HepG2 (cell line): ENCODE results near the gene NDOR1. TPM values are rescaled to one million over a fixed set of nuclear protein-coding genes. Genes with fewer than 3 reads are reported as not detected.
A peak's percentile ranks its signal among the peaks of the same experiment; 100 is the strongest.

Experiments
- CCDC6 ChIP-seq: sonication (generic); formaldehyde crosslinking; IDR thresholded peaks from 2 replicates; pipeline ENCODE4 v1.8.1; 2022; ENCODE audit warnings: mild to moderate bottlenecking, missing genetic modification reagents, moderate library complexity
- CREM ChIP-seq, 2 experiments: sonication (generic) in 1 of 2; formaldehyde crosslinking in 1 of 2; IDR thresholded peaks; 2 replicates each; pipeline versions ENCODE4 v1.4.0 to v1.6.1; 2016 to 2020; ENCODE audit warnings: antibody characterized with exemption in 1 of 2, mild to moderate bottlenecking in 1 of 2, missing genetic modification reagents in 1 of 2
- HDAC6 ChIP-seq: fragments of 200-600 bp; sonication (generic); IDR thresholded peaks from 2 replicates; pipeline ENCODE4 v1.7.0; 2017; ENCODE audit warnings: mild to moderate bottlenecking, antibody characterized with exemption, low read length, low read depth
- MXD4 ChIP-seq: IDR thresholded peaks from 2 replicates; pipeline ENCODE4 v1.6.1; 2016; ENCODE audit warnings: mild to moderate bottlenecking, missing biosample characterization, missing genetic modification reagents
- NFE2L1 ChIP-seq: sonication (generic); formaldehyde crosslinking; IDR thresholded peaks from 2 replicates; pipeline ENCODE4 v1.4.0; 2020; ENCODE audit warnings: missing genetic modification reagents, mild to moderate bottlenecking, borderline replicate concordance
- NFYC ChIP-seq: IDR thresholded peaks from 2 replicates; pipeline ENCODE4 v1.6.1; 2016; ENCODE audit warnings: missing genetic modification reagents, missing compliant biosample characterization
- PRPF4 ChIP-seq: fragments of 200-400 bp; formaldehyde crosslinking; IDR thresholded peaks from 2 replicates; pipeline ENCODE4 v1.6.1; 2016; ENCODE audit warnings: low read length, low read depth; ENCODE audit not compliant: poor library complexity, severe bottlenecking
- RARA ChIP-seq: IDR thresholded peaks from 2 replicates; pipeline ENCODE4 v1.6.1; 2016; ENCODE audit warnings: missing genetic modification reagents, missing compliant biosample characterization
- SP2 ChIP-seq: sonication (generic); formaldehyde crosslinking; IDR thresholded peaks from 2 replicates; pipeline ENCODE4 v1.5.1; 2020; ENCODE audit warnings: mild to moderate bottlenecking, missing genetic modification reagents
- ZNF17 ChIP-seq: sonication (generic); formaldehyde crosslinking; IDR thresholded peaks from 2 replicates; pipeline ENCODE4 v1.5.0; 2020; ENCODE audit warnings: mild to moderate bottlenecking, missing genetic modification reagents
- ZNF224 ChIP-seq: sonication (generic); formaldehyde crosslinking; IDR thresholded peaks from 2 replicates; pipeline ENCODE4 v1.5.0; 2020; ENCODE audit warnings: mild to moderate bottlenecking, missing genetic modification reagents
- ZNF235 ChIP-seq: sonication (generic); formaldehyde crosslinking; IDR thresholded peaks from 2 replicates; pipeline ENCODE4 v1.8.1; 2023; ENCODE audit warnings: mild to moderate bottlenecking, missing genetic modification reagents, borderline replicate concordance
- ZNF510 ChIP-seq: sonication (generic); formaldehyde crosslinking; IDR thresholded peaks from 2 replicates; pipeline ENCODE4 v1.4.0; 2020; ENCODE audit warnings: low read depth, mild to moderate bottlenecking, missing genetic modification reagents
- ZNF570 ChIP-seq: sonication (generic); formaldehyde crosslinking; IDR thresholded peaks from 2 replicates; pipeline ENCODE4 v1.4.0; 2020; ENCODE audit warnings: mild to moderate bottlenecking, missing genetic modification reagents, borderline replicate concordance
- ZNF780A ChIP-seq: sonication (generic); formaldehyde crosslinking; IDR thresholded peaks from 2 replicates; pipeline ENCODE4 v1.8.0; 2022; ENCODE audit warnings: mild to moderate bottlenecking, missing genetic modification reagents, moderate library complexity
- ZNF816 ChIP-seq: sonication (generic); formaldehyde crosslinking; IDR thresholded peaks from 2 replicates; pipeline ENCODE4 v1.8.0; 2022; ENCODE audit warnings: missing genetic modification reagents, mild to moderate bottlenecking, borderline replicate concordance
- polyA plus RNA-seq, 8 experiments: library from polyadenylated mRNA; depleted of rRNA in 3 of 8; stranded (reverse) in 7 of 8; unstranded in 1 of 8; fragments of >200 nt; fragmentation: Illumina TruSeq in 4 of 8; extraction: Trizol in 4 of 8; gene quantifications; 2 replicates each; pipeline versions ENCODE4 v1.2.1 to v1.2.3, GENCODE V29; 2011 to 2016; ENCODE audit warnings: low read depth in 4 of 8, missing spikeins in 1 of 8, mixed read lengths in 1 of 8; ENCODE audit not compliant: insufficient read depth in 1 of 8
- total RNA-seq, 5 experiments: library from RNA; depleted of rRNA; stranded (reverse); fragments of >200 nt; fragmentation: Illumina TruSeq; extraction: Trizol; gene quantifications; 2 replicates each; pipeline ENCODE4 v1.2.3, GENCODE V29; 2016; ENCODE audit warnings: low read depth in 1 of 5
- TF ChIP-seq, protein P1 (sequence below): sonication (generic); formaldehyde crosslinking; IDR thresholded peaks from 2 replicates; pipeline ENCODE4 v1.5.0; 2020; ENCODE audit warnings: mild to moderate bottlenecking, missing genetic modification reagents
- TF ChIP-seq, protein P2 (sequence below): sonication (generic); formaldehyde crosslinking; IDR thresholded peaks from 2 replicates; pipeline ENCODE4 v1.8.0; 2022; ENCODE audit warnings: low read depth, missing genetic modification reagents
- TF ChIP-seq, protein P3 (sequence below): sonication (generic); formaldehyde crosslinking; IDR thresholded peaks from 2 replicates; pipeline ENCODE4 v1.4.0; 2020; ENCODE audit warnings: low read depth, missing genetic modification reagents
- TF ChIP-seq, protein P4 (sequence below): sonication (generic); formaldehyde crosslinking; IDR thresholded peaks from 2 replicates; pipeline ENCODE4 v1.8.0; 2023; ENCODE audit warnings: mild to moderate bottlenecking, missing genetic modification reagents

Gene NDOR1
- total and polyA plus RNA-seq, 2 of the 13 experiments (the other 11 are each of a cell fraction or from before 2014, with no cell fraction given), result 3.6 to 8.7 TPM

DNA sequence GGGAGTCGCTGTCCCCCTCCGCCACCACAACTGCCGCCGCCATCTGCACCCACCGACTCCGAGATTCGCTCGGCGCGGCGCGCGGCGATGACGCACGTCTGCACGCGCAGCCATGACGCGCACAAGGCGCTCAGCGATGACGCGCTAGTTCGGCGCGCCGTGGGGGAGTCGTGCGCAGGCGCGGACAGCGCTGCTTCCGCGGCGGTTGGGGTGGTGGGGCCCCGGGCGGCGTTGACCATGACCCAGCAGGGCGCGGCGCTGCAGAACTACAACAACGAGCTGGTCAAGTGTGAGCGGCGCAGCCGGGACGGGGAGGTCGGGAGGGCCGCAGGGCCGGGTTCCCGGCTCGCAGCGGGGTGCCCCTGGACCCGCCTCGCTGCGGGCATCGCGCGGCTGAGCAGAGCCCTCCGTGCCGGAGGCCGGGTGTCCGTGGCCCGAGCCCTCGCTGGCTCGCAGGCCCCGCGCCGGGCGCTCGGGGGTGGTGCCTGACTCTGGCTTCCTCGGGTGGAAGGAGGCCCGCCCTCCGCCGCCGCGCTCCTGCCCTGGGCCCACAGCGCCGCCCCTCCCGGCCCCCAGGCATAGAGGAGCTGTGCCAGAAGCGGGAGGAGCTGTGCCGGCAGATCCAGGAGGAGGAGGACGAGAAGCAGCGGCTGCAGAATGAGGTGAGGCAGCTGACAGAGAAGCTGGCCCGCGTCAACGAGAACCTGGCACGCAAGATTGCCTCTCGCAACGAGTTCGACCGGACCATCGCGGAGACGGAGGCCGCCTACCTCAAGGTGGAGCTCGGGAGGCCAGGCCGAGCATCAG lies 16.8 kb upstream of the NDOR1 start, which contains the start of the genes ANAPC2 and SSNA1 (continued):
- TF ChIP-seq CREM (IDR thresholded peaks at IDR 0.05) (peak; percentile 98), CREM (CRISPR knock-in tag; IDR thresholded peaks at IDR 0.05) (peak; percentile 100), ZNF235 (no peak), ZNF510 (CRISPR knock-in tag) (no peak), ZNF224 (peak; percentile 68; the same call in 1 of the 2 replicates), HDAC6 (no peak), NFYC (peak; percentile 66), NFE2L1 (CRISPR knock-in tag) (no peak), SP2 (CRISPR knock-in tag) (peak; percentile 63), PRPF4 (no peak), CCDC6 (CRISPR knock-in tag) (peak; percentile 89; the same call in 1 of the 2 replicates), ZNF570 (CRISPR knock-in tag) (no peak), ZNF816 (CRISPR knock-in tag) (no peak; the same call in 1 of the 2 replicates), ZNF17 (CRISPR knock-in tag) (no peak), RARA (CRISPR knock-in tag) (peak; percentile 69), ZNF780A (0 out of 2 replicates have a peak, but pooled peaks have one; percentile 39), MXD4 (CRISPR knock-in tag) (peak; percentile 87)
- TF ChIP-seq, protein P1, sequence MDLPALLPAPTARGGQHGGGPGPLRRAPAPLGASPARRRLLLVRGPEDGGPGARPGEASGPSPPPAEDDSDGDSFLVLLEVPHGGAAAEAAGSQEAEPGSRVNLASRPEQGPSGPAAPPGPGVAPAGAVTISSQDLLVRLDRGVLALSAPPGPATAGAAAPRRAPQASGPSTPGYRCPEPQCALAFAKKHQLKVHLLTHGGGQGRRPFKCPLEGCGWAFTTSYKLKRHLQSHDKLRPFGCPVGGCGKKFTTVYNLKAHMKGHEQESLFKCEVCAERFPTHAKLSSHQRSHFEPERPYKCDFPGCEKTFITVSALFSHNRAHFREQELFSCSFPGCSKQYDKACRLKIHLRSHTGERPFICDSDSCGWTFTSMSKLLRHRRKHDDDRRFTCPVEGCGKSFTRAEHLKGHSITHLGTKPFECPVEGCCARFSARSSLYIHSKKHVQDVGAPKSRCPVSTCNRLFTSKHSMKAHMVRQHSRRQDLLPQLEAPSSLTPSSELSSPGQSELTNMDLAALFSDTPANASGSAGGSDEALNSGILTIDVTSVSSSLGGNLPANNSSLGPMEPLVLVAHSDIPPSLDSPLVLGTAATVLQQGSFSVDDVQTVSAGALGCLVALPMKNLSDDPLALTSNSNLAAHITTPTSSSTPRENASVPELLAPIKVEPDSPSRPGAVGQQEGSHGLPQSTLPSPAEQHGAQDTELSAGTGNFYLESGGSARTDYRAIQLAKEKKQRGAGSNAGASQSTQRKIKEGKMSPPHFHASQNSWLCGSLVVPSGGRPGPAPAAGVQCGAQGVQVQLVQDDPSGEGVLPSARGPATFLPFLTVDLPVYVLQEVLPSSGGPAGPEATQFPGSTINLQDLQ (CRISPR knock-in tag), result no peak; the same call in 1 of the 2 replicates
- TF ChIP-seq, protein P2, sequence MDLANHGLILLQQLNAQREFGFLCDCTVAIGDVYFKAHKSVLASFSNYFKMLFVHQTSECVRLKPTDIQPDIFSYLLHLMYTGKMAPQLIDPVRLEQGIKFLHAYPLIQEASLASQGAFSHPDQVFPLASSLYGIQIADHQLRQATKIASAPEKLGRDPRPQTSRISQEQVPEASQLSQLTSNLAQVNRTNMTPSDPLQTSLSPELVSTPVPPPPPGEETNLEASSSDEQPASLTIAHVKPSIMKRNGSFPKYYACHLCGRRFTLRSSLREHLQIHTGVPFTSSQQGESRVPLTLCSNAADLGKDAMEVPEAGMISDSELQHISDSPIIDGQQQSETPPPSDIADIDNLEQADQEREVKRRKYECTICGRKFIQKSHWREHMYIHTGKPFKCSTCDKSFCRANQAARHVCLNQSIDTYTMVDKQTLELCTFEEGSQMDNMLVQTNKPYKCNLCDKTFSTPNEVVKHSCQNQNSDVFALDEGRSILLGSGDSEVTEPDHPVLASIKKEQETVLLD (CRISPR knock-in tag), result peak; percentile 92; the same call in 1 of the 2 replicates
- TF ChIP-seq, protein P3, sequence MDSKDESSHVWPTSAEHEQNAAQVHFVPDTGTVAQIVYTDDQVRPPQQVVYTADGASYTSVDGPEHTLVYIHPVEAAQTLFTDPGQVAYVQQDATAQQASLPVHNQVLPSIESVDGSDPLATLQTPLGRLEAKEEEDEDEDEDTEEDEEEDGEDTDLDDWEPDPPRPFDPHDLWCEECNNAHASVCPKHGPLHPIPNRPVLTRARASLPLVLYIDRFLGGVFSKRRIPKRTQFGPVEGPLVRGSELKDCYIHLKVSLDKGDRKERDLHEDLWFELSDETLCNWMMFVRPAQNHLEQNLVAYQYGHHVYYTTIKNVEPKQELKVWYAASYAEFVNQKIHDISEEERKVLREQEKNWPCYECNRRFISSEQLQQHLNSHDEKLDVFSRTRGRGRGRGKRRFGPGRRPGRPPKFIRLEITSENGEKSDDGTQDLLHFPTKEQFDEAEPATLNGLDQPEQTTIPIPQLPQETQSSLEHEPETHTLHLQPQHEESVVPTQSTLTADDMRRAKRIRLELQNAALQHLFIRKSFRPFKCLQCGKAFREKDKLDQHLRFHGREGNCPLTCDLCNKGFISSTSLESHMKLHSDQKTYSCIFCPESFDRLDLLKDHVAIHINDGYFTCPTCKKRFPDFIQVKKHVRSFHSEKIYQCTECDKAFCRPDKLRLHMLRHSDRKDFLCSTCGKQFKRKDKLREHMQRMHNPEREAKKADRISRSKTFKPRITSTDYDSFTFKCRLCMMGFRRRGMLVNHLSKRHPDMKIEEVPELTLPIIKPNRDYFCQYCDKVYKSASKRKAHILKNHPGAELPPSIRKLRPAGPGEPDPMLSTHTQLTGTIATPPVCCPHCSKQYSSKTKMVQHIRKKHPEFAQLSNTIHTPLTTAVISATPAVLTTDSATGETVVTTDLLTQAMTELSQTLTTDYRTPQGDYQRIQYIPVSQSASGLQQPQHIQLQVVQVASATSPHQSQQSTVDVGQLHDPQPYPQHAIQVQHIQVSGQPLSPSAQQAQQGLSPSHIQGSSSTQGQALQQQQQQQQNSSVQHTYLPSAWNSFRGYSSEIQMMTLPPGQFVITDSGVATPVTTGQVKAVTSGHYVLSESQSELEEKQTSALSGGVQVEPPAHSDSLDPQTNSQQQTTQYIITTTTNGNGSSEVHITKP, result no peak
- TF ChIP-seq, protein P4, sequence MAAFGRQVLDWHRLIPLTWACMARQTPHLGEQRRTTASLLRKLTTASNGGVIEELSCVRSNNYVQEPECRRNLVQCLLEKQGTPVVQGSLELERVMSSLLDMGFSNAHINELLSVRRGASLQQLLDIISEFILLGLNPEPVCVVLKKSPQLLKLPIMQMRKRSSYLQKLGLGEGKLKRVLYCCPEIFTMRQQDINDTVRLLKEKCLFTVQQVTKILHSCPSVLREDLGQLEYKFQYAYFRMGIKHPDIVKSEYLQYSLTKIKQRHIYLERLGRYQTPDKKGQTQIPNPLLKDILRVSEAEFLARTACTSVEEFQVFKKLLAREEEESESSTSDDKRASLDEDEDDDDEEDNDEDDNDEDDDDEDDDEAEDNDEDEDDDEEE, result peak; percentile 68; the same call in 1 of the 2 replicates
